ENCODE measurements around the gene LYG2. TPM values are rescaled to one million over a fixed set of nuclear protein-coding genes. Genes with fewer than 3 reads are reported as not detected.

LYG2 gene, protein sequence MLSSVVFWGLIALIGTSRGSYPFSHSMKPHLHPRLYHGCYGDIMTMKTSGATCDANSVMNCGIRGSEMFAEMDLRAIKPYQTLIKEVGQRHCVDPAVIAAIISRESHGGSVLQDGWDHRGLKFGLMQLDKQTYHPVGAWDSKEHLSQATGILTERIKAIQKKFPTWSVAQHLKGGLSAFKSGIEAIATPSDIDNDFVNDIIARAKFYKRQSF
- not detected in 2 replicates for total RNA-seq

DNA sequence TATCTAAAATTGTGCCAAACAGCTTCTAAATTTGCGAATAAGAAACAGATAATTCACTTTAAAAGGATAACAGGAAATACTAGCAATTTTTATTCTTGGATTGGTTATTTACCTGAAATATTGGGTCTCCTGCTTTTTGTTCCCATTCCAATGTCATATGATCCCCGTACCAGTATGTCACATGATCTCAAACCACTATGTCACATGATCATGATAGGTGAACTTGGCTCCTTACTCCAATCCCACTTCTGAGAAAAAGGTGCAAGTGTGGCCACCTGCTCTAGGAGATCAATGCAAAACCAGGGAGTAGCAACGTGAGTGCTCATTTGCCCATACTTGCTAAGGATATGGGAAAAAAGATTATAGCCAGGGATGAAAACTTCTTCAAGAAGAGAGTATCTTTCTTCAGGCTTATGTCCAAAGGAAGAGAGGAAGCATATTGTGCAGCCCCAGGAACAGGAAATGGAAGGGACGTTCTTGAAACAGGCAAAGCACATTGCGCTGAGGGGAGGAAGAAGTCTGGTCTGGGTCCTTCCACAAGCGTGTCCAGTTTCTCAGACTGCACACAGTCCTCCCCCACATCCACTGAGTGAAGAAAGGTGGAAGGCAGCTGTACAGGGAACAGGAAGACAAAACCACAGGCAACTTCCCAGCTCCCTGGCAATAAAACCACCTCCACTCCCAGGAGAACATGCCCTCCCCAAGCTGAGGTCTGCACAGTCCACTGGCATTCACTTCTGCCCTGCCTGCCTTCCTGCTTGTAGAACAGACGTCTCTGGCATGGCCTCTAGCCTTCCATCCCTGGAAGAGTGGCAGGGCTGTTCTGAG, at the start of gene LYG2:
Gene LYG2 (minus strand): TSS at position 176 of the 828 bp plus-strand sequence. CDS start 1,406 bp downstream, outside the sequence.

DNA sequence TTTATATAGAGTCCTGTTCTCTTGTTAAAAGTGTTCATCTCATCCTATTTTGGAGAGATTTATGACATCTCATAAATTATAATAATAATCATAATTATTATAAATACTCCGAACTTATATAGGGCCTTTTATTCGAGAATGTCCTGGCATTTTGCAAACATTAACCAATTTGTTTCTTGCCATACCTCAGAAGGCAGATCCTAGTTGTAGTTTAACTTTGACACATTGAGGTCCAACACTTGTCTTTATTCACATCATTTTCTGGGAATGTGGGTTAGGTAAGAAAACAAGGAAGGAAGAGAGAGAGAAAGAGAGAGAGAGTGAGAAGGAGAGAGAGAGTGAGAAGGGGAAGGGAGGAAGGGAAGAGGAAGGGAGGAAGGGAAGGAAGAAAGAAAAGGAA, 45.6 kb upstream of the LYG2 start, which contains the start of gene LYG1:
Gene LYG1 (minus strand): TSS at position 101 of the 400 bp plus-strand sequence. CDS start 5,527 bp downstream, outside the sequence.

Other genes starting within 250 kb of the LYG2 start
- not detected in 2 replicates for gene C2orf15, start 114.0 kb downstream of the LYG2 start, total RNA-seq
- gene TSGA10, start 100.7 kb downstream of the LYG2 start, total RNA-seq, result 2.7 and 2.8 TPM in 2 replicates
- gene LIPT1, start 100.7 kb downstream of the LYG2 start, total RNA-seq, result 5.8 and 8.0 TPM in 2 replicates
- gene MITD1, start 74.6 kb downstream of the LYG2 start, total RNA-seq, result 22.3 and 24.2 TPM in 2 replicates
- 30.6 and 35.1 TPM in 2 replicates for gene MRPL30, start 74.5 kb downstream of the LYG2 start, total RNA-seq
- gene LYG1, start 45.5 kb upstream of the LYG2 start, total RNA-seq, result 0.26 TPM in 1 of 2 replicates, not detected in the other
- 48.0 and 52.8 TPM in 2 replicates for gene TXNDC9, start 80.7 kb upstream of the LYG2 start, total RNA-seq
- 24.7 and 31.5 TPM in 2 replicates for gene EIF5B, start 81.7 kb upstream of the LYG2 start, total RNA-seq
- 24.4 and 31.3 TPM in 2 replicates for gene REV1, start 234.4 kb upstream of the LYG2 start, total RNA-seq